KG1 (cell line): Measurements from ENCODE around the gene SAPCD2.

Experiments
- DNase-seq: peaks from one replicate; lab custom pipeline; 2025; lab: John Stamatoyannopoulos, UW

The SAPCD2 gene

GRCh38 chr9:137031904-137032640, 38.3 kb downstream of the SAPCD2 start, which contains the start of gene FUT7:
Gene FUT7 (minus strand): TSS chr9:137032088. CDS start chr9:137031991, 97 bp downstream.
- DNase-seq = no peak

- peak; percentile 79 for DNase-seq
Observed at GRCh38 chr9:137030538-137031527, 39.5 kb downstream of the SAPCD2 start.

GRCh38 chr9:137030006-137030405, 40.4 kb downstream of the SAPCD2 start:
- peak; percentile 67 for DNase-seq

- peak; percentile 88 for DNase-seq
Observed at GRCh38 chr9:137029058-137029936, 41.1 kb downstream of the SAPCD2 start.

GRCh38 chr9:137028263-137029057, 41.9 kb downstream of the SAPCD2 start:
- peak; percentile 72 for DNase-seq

- no peak for DNase-seq
Observed at GRCh38 chr9:137027369-137028262, 42.7 kb downstream of the SAPCD2 start, which contains the start of gene ABCA2. Gene ABCA2 (minus strand): TSS chr9:137028237. CDS start chr9:137028140, 97 bp downstream.

- DNase-seq = no peak
Observed at GRCh38 chr9:137026828-137027227, 43.5 kb downstream of the SAPCD2 start.

- DNase-seq = no peak
Observed at GRCh38 chr9:137026384-137026783, 44.0 kb downstream of the SAPCD2 start.

GRCh38 chr9:137025517-137025966, 44.8 kb downstream of the SAPCD2 start:
- no peak for DNase-seq

GRCh38 chr9:137023583-137023991, 46.8 kb downstream of the SAPCD2 start:
- no peak for DNase-seq

GRCh38 chr9:137023157-137023556, 47.2 kb downstream of the SAPCD2 start:
- DNase-seq = no peak

- no peak for DNase-seq
Observed at GRCh38 chr9:137022662-137023008, 47.7 kb downstream of the SAPCD2 start.

GRCh38 chr9:137021979-137022661, 48.2 kb downstream of the SAPCD2 start:
- no peak for DNase-seq

GRCh38 chr9:137021568-137021978, 48.8 kb downstream of the SAPCD2 start:
- no peak for DNase-seq

- no peak for DNase-seq
Observed at GRCh38 chr9:137020771-137021567, 49.4 kb downstream of the SAPCD2 start.

GRCh38 chr9:137019891-137020683, 50.3 kb downstream of the SAPCD2 start:
- no peak for DNase-seq

GRCh38 chr9:137018761-137019559, 51.4 kb downstream of the SAPCD2 start:
- DNase-seq = no peak
